NCI-H187 treated with DMSO at 0.1 percent for 48 hours (cell line): ENCODE data around the gene KLF6.

Experiments
- DNase-seq: peaks from one replicate; lab custom pipeline; 2025; lab: John Stamatoyannopoulos, UW

Gene KLF6

DNA sequence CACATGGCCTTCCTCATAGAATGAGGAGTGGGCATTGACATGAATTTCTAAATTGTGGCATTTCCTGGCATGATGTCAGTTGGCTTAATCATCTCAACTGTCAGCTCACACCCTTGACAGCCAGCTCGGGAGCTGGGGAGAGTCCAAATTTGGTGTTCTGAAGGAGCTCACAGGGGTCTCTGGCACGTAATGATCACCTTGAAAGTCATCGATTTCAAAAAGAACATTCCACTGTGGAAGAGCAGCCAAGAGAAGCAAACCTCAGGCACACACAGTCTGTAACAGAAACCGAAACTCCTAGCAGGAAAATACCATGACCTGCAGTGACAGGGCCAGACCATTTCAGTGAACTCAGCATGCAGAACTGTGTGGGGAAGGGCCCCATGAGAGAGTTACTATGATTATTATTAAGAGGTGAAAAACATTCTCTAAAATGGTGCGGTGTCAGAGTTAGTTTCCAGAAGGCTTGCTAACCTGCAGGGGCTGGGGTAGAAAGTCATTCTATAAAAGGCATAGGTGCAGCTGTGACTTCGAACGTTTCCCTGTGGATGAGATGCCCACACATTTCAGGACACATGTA lies 26.4 kb upstream of the KLF6 start:
- no peak for DNase-seq

GRCh38 chr10:3808689-3809199 lies 23.7 kb upstream of the KLF6 start:
- DNase-seq = no peak

DNA sequence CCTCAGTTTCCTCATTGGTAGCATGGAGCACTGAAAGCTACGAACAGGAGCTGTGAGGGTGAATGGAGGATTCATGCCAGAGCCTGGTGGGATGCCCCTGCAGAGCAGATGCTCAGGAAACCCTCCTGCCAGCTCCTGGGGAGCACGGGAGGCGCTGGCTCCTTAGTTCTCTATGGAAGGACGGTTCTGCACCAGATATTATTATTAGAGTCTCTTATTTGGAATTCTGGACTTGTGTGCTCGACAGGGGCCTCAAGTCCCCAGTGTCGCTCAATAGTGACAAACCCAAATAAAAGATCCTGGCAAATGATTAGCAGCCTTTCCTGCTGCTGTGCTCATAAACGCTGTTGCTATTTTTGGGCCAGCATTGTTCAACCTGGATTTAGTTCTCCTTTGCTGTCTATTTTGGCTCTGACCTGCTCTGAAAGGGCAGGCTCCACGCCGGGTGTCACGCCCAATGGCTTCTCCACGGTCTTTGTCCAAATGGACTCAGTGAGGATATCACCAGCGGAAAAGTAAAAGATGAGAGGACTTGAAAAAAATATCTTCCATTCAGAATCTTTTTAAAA lies 23.0 kb upstream of the KLF6 start:
- no peak for DNase-seq

DNA sequence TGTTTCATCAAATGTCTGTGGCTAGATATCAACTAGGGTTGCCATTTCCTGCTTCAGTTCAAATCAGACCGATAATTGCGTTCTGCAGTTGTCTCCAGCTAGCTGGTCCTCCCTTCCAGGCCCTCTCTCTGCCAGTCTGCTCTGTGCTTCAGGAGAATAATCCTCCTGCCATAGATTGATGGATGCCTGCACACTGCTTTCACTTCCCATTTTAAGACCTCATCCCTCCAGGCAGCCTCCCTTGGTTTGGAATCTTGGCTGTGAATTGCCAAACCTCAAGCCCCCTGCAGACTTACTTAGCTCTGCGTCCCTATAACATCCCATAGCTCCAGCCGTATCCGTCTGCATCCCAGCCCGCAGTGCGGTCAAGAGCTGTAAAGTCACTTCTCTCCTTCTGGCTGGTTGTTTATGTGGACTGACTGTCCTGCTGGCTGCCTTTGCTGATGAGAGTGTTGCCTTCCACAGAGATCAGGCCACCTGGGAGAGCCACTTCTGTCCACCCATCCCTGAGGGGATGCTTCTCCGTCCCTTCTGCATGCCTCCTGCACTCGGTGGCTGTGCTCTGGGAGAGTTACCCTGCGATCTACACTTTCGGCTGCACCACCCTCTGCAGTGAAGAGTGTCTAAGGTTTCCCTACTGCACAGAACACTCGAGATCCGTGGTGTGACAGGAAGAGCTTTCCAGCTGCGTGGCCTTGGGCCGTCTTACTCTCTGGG lies 22.4 kb upstream of the KLF6 start:
- DNase-seq = no peak

DNA sequence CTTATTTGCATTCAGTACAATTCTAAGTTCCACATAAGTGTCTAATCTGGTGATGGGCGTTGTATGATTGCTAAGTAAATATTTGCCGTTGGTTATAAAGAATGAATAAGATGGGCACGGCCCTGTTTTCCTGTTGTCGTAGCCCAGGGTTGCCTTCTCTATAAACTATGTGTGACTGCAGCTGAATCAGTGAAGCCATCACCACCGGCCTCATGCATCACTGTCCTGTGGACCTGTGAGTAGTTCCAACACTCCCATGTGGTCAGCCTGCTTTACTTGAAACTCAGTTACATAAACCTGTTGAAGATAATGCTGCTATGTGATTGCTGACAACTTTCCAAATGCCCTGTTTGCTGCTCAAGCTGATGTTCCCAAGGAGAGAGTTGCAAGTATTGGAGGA lies 21.6 kb upstream of the KLF6 start:
- no peak for DNase-seq

DNA sequence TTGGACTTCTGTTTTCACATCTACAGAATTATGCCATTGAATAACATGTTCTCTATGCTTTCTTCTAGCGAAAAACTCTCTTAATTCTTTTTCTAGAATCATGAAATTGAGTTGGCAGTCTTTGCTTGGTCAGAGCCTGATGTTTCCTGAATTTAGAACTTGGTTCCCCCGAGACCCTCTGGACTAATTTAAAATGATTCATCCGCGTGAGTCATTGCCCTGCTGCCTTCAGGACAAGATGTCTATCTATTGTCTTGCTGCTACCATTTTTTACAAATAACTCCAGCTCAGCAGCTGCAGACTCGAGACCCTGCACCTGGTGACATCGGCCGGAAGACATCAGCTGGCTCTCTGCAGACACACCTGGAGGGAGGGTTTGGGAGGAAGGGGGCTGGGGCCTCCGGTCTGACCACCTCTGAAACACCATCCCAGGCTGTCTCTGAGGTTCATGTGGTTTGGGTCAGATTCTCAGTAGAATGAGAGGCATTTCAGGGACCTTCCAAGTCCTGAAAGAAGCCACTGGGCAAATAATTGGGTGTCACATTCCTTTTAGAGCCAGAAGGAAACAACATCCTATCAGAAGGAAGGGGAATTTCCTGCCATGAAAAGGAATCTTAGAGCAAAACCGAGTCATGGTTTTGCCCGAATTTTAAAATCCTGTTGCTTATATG lies 20.9 kb upstream of the KLF6 start:
- DNase-seq = no peak

GRCh38 chr10:3805201-3805790 lies 20.3 kb upstream of the KLF6 start:
- DNase-seq = no peak

DNA sequence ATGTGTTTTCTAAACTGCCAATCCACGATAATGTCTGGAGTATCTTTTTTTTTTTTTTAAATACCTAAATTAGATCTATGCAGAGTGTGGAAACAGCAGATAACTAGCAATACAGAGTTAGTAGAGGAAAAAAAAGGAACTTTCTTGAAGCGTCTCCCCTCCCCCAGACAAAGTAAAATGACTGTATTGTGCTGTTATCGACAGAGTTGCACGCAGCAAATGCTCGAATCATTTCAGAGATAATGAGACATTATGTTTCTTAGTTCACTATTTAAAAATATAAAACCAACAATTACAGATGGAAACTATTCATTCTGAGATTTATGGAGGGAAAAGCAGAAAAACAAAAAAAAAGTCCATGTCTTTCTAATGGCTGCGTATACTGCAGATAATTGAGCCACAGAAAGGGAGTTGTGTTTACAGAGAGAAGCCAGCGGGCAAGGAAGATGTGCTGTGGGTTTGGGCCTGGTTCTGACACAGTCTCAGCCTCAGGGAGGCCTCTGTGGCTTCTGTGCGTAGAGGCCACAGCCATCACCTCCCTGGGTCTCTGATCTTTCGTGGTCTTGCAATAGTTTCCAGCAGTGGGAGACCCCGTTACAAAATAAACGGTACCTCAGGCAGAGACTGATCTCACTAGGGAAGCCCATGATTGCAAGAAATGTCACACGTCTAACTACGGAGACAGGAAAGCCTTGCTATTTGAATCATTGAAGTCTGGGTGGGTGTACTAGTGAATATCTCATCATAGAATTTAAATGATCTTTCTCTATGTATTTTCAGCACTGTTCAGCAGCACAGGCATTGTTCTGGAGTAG lies 19.1 kb upstream of the KLF6 start:
- DNase-seq = no peak

DNA sequence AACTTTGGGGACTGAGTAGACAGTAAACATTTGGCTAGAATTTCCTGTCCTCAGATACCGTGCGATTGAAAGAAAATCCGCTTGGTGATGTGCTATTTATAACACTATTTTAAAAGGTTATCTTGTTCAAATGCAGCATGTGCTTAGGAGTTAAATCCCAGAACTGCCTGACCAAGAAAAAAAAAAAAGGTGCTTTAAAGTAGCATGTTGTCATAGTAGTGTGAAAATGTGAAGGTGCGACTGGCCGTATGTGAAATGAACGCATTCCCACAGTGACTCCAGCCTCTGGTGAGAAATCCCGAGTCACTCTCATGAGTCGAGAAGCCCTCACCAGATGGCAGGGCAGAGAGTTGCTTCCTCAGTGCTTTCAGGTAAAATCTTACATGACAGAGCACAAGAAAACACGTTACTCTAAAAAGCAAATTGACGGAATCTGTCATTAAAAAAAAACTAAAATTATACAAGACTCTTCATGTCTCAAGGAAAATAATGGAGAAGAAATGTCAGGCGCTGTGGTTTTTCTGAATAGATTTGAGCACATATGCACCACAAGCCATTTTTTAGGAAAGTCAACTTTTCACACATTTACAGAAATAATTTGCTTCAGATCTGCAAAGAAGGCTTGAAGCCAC lies 18.4 kb upstream of the KLF6 start:
- DNase-seq = no peak

GRCh38 chr10:3802526-3803265 lies 17.7 kb upstream of the KLF6 start:
- no peak for DNase-seq

DNA sequence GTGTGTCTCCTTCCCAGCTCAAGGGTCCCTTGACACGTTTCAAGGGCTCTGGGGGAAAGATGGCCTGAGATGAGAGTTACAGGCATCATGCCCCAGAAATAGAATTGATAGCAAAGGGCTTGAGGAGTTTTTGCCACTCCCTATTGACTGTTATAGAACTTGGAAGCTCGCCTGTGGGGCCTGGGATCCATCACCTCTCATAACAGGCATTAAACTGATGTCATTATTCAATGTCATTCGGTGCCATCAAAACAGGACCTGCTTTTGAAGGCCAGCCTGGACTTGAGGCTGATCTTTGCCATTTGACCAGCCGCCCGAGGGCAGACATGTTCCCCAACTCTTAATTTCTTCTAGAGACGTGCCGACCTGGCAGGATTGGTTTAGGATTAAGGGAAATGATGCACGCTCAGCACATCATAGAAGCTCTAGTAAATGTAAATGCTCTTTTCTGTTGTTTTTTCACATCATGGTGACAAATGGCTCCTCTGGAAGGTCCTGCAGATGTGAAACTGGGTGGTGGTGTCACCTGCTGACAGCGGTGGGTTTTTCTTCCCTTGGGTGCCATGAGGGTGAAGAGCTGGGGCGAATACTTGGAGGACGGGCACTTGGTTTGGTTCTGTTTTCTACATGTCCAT lies 16.7 kb upstream of the KLF6 start:
- no peak for DNase-seq

DNA sequence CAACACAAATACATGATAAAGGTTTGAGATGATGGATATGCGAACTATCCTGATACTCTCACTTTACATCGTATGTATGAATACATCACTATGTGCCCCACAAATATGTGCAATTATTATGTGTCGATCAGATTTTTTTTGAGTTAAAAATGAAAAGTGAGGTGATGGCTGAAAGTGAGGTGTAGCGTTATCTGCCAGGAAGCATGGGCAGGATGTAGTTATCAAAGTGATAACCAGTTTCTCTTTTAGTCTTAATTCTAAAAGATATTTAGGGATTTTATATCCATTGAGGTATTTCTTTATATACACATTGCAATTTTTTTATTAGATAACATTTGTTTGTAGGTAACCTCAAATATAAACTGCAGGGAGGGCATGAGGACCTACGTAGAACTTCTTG lies 15.6 kb upstream of the KLF6 start:
- DNase-seq = no peak

GRCh38 chr10:3797750-3798149 lies 12.7 kb upstream of the KLF6 start:
- no peak for DNase-seq

- DNase-seq = no peak
These were observed 8.5 kb upstream of the KLF6 start for GRCh38 chr10:3793553-3793952.

DNA sequence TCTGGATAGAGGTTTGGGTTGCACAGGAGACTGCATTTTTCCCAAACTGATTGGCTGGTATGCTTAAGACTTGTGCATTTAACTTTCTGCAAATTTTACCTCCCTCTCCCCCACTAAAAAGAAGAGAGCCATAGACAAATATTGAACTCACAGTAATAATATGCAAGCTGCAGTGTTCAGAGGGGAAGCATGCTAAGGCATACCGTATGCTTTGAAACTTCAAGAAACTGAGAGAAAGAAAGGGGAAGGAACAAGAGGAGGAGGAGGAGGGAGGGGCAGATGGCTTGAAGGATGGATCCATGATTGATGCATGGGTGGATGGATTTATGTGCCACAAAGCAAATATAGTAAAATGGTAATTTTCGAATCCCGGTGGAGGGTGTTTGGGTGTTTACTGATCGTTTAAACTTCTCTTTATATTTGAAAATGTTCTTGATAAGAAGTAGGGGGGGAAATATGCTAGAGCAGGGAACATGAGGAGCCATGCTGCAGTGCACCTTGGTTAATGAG lies 7.8 kb upstream of the KLF6 start:
- no peak for DNase-seq

GRCh38 chr10:3791974-3792633 lies 7.1 kb upstream of the KLF6 start:
- no peak for DNase-seq

DNA sequence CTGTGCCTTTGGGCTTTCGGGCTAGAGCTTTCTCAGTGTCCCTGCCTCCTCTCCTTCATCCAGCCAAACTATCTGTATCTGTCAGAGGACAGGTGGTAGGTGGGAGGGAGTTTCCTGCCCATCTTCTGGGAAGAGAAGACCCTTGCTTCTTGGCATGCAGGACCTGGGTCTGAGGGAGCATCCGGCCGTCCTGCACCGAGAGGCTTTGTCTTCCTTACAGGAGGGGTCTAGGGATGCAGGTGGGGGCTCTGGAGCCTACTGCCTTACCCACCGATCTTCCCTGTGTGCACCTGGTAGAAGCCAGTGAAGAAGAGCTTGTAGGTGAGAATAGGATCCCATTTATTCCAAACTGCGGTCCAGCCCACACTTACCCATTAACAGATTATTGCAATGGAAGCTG lies 5.8 kb upstream of the KLF6 start:
- DNase-seq = no peak

- no peak for DNase-seq
These were observed 5.3 kb upstream of the KLF6 start for GRCh38 chr10:3790272-3790671.

GRCh38 chr10:3789621-3790020 lies 4.6 kb upstream of the KLF6 start:
- no peak for DNase-seq
